ENCODE data around the gene EPS15. TPM values are rescaled to one million over a fixed set of nuclear protein-coding genes. Genes with fewer than 3 reads are reported as not detected.

Gene EPS15
- total and polyA plus RNA-seq, 2 experiments from 2014 or later: 31.0 to 76.5 TPM

- TF ChIP-seq CTCF (conservative IDR thresholded peaks at IDR 0.05; ENCODE audit: low read depth in 2 of 2): no peak
- no peak for TF ChIP-seq STAT1 (IDR thresholded peaks at IDR 0.05; ENCODE audit: unreplicated experiment)
- no peak for TF ChIP-seq EZH2phosphoT487 (IDR thresholded peaks at IDR 0.05; ENCODE audit: unreplicated experiment)
- TF ChIP-seq EZH2 (IDR thresholded peaks at IDR 0.05; ENCODE audit: low read depth, unreplicated experiment): no peak
Observed at GRCh38 chr1:51472359-51472758, 46.7 kb downstream of the EPS15 start (continued).

GRCh38 chr1:51469518-51469917, 49.5 kb downstream of the EPS15 start:
- Mint-ChIP-seq H3K4me1 (no peaks in the 10 kb centered on the region), H3K27me3 (ENCODE audit: insufficient read depth, low read depth, poor library complexity) (no peaks in the 10 kb centered on the region), H3K9me3 (no peaks in the 10 kb centered on the region), H3K36me3 (ENCODE audit: low read depth) (no peaks in the 10 kb centered on the region), H3K4me3 (no peak overlapping the region), H3K27ac (no peak overlapping the region)
- Histone ChIP-seq H2AFZ (no peak overlapping the region), H3K27me3 (ENCODE audit: insufficient read depth) (no peaks in the 10 kb centered on the region), H3F3A (replicated peaks; ENCODE audit: low read depth) (no peaks in the 10 kb centered on the region), H4K20me1 (replicated peaks; ENCODE audit: insufficient read depth) (peaks cover 6% of the 10 kb centered on the region), H3K4me3 (no peak overlapping the region), H3K79me2 (replicated peaks; ENCODE audit: insufficient read depth) (no peaks in the 10 kb centered on the region), H3K27ac (ENCODE audit: low read depth) (no peak overlapping the region), H3K4me1 (ENCODE audit: insufficient read depth) (no peaks in the 10 kb centered on the region), H3K36me3 (ENCODE audit: insufficient read depth) (no peaks in the 10 kb centered on the region), H3K9me2 (ENCODE audit: insufficient read depth) (no peaks in the 10 kb centered on the region), H3K4me2 (no peak overlapping the region)
- DNase-seq (ENCODE audit: low spot score) (no peak), ATAC-seq (no peak)
- TF ChIP-seq ZNF331 (CRISPR knock-in tag; IDR thresholded peaks at IDR 0.05; ENCODE audit: low read depth): no peak
- no peak for TF ChIP-seq REST (IDR thresholded peaks at IDR 0.05; ENCODE audit: unreplicated experiment)
- TF ChIP-seq CTCF (conservative IDR thresholded peaks at IDR 0.05; ENCODE audit: low read depth in 2 of 2): no peak
- TF ChIP-seq STAT1 (IDR thresholded peaks at IDR 0.05; ENCODE audit: unreplicated experiment): no peak
- no peak for TF ChIP-seq JUNB (IDR thresholded peaks at IDR 0.05; ENCODE audit: unreplicated experiment)
- no peak for TF ChIP-seq ZNF462 (CRISPR knock-in tag; IDR thresholded peaks at IDR 0.05)
- no peak for TF ChIP-seq POLR2AphosphoS5 (IDR thresholded peaks at IDR 0.05; ENCODE audit: low read depth)
- TF ChIP-seq EZH2 (IDR thresholded peaks at IDR 0.05; ENCODE audit: low read depth, unreplicated experiment): no peak
- no peak for TF ChIP-seq ZNF114 (CRISPR knock-in tag; IDR thresholded peaks at IDR 0.05)
- TF ChIP-seq CREB1 (CRISPR knock-in tag; IDR thresholded peaks at IDR 0.05; ENCODE audit: low read depth): no peak
- TF ChIP-seq NANOG (IDR thresholded peaks at IDR 0.05; ENCODE audit: borderline replicate concordance): no peak
